ENCODE measurements around the gene ZC2HC1B.

DNA sequence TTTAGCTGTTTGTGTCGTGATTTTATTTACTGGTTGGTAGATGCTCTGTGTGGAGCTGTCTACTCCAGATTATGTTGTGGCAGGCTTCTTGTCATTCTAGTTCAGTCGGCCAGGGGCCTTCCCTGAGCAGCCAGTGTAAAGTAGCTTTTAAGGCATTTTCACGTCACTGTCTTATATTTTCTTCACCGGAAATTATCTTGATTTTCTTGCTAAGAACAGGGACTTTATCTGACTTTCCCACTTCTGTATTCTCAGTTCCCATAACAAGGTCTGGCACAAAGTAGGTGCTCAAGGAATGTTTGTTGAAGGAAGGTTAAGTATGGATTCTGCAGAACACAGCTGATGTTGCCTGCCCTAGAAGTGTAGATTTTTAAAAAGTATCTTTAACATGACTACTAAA is 20.3 kb upstream of the ZC2HC1B start:
- no peak for TF ChIP-seq FOXM1 (IDR thresholded peaks at IDR 0.05; ENCODE audit: borderline replicate concordance)
- TF ChIP-seq SP1 (IDR thresholded peaks at IDR 0.05), result no peak
- TF ChIP-seq, protein P1, sequence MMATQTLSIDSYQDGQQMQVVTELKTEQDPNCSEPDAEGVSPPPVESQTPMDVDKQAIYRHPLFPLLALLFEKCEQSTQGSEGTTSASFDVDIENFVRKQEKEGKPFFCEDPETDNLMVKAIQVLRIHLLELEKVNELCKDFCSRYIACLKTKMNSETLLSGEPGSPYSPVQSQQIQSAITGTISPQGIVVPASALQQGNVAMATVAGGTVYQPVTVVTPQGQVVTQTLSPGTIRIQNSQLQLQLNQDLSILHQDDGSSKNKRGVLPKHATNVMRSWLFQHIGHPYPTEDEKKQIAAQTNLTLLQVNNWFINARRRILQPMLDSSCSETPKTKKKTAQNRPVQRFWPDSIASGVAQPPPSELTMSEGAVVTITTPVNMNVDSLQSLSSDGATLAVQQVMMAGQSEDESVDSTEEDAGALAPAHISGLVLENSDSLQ (IDR thresholded peaks at IDR 0.05), result no peak
- TF ChIP-seq BHLHE40 (IDR thresholded peaks at IDR 0.05; ENCODE audit: borderline replicate concordance), result no peak
- no peak for TF ChIP-seq ELF4 (IDR thresholded peaks at IDR 0.05)
- TF ChIP-seq TARDBP (IDR thresholded peaks at IDR 0.05), result no peak
- no peak for TF ChIP-seq CTBP1 (IDR thresholded peaks at IDR 0.05; ENCODE audit: borderline replicate concordance)
- no peak for TF ChIP-seq HDGF (IDR thresholded peaks at IDR 0.05; ENCODE audit: borderline replicate concordance)
- no peak for TF ChIP-seq LEF1 (IDR thresholded peaks at IDR 0.05; ENCODE audit: borderline replicate concordance)
- no peak for TF ChIP-seq ARNT (IDR thresholded peaks at IDR 0.05)

Measured in HEK293T (cell line).